SKM-1 treated with dmso at 0.1 percent for 144 hours (cell line): ENCODE results near the gene DGCR8.

Experiments
- DNase-seq: peaks from one replicate; lab custom pipeline; 2025; ENCODE audit not compliant: unreplicated experiment; lab: John Stamatoyannopoulos, UW

The DGCR8 gene

DNA sequence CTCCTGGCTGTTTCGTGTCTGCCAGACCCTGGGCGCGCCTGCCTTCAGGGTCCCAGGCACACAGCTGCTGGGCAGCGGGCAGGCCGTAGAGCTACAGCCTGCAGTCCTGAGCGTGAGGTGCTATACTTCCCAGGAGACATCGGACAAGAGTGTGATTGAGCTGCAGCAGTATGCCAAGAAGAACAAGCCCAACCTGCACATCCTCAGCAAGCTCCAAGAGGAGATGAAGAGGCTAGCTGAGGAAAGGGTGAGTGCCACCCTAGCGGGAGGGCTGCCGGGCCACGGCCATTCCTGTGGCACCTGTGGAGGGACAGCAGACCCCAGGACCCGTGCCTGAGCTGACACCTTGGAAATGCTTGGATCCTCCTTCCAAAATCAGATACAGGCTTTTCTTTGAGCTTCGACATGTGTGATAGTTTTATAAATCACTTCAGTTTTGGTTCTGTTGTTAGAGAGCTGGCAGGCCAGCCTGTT, 28.8 kb downstream of the DGCR8 start:
- DNase-seq = no peak

DNA sequence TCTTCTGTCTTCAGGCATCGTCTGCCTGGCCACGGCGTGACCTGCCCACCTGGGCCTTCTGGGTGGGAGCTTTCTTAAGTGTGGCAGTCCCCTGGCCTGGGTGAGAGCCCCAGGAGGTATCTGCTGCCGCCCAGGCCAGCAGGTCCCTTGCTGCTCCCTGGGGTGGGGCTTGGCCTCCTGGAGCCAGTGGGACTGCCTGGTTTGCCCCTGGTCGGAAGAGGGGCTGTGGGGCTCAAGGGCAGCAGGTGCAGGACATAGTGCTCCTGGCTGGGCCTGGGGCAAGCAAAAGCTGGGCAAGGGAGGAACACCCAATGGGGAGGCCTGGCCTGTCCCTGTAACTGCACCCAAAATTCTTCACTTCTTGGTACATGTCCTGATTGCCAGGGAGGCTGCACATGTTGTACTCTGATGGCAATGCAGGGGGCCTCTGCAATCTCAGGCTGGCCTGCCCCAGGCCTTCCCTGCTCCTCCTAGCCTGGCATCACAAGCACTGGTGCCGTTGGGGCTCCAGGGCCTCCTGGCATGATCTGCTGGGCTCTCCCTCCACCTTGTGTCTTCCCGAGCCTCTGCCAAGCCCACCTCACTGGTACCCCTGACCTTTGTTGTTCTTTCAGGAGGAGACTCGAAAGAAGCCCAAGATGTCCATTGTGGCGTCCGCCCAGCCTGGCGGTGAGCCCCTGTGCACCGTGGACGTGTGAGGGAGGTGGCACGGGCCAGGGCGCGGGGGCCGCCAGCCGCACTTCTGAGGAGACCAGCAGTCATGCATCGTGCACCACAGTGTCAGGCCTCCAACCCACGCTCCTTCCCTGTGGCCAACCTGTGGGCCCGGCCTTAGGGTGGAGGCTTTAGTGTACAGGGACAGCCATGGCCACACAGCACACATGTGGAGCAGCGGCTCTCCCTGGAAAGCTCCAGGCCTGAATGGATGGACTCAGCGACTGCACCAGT, 29.6 kb downstream of the DGCR8 start:
- DNase-seq = no peak

DNA sequence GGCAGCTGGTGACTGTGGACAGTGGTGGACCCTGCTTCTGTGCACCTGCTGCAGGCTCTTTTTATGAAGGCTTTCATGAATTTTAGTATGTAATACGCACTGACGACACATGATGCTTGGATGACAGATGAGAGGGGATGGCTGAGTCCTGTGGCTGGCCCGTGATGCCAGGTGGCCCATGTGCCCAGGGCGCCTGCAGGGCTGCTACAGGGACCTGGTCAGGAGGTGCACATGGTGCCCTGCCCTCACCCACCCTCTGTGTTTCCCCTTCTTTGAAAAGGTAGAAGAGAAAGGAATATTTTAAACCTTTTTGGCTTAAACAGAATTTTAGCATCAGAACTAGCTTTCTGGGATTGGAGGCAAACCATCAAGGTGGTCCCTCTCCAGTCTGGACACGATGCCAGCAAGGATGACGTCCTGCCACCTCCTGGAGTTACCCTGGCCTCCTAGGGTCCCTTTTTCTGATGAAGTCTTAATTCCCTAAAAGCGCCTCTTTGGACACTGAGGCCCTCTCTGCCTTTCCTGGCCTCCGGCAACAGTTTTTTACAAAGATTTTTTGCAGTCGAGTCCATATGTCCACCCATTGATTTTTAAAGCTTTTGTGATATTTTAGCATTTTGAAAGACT, 30.4 kb downstream of the DGCR8 start:
- DNase-seq = no peak

DNA sequence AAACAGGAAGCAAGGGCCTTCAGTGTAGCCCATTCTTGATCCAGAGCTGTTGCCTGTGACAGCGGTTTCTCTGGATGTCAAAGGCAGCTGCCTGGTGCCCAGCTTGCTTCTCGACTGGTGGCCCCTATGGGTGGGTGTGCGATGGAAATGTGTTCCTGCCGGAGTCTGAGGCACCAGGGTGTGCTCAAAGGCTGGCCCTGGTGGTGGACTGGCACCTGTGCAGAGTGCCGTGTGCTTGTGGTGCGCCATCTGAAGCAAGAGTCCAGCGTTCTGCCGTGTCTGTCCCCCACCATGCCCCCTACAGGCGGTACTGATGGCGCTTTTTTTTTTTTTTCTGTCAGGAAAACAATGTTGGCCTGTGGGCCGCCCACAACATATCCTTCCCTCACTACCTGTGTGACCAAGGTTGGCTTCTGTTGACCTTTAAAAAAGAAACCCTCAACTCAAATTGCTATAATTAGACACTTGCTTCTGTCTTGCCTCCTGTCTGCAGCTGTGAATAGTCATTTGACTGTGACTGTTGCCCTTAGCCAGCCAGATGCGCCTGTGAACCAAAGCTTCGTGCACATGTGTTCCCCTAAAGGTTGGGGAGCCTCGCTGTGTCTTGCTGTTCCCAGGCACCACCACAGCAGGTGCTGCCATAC, 31.1 kb downstream of the DGCR8 start:
- DNase-seq = peak; percentile 12

DNA sequence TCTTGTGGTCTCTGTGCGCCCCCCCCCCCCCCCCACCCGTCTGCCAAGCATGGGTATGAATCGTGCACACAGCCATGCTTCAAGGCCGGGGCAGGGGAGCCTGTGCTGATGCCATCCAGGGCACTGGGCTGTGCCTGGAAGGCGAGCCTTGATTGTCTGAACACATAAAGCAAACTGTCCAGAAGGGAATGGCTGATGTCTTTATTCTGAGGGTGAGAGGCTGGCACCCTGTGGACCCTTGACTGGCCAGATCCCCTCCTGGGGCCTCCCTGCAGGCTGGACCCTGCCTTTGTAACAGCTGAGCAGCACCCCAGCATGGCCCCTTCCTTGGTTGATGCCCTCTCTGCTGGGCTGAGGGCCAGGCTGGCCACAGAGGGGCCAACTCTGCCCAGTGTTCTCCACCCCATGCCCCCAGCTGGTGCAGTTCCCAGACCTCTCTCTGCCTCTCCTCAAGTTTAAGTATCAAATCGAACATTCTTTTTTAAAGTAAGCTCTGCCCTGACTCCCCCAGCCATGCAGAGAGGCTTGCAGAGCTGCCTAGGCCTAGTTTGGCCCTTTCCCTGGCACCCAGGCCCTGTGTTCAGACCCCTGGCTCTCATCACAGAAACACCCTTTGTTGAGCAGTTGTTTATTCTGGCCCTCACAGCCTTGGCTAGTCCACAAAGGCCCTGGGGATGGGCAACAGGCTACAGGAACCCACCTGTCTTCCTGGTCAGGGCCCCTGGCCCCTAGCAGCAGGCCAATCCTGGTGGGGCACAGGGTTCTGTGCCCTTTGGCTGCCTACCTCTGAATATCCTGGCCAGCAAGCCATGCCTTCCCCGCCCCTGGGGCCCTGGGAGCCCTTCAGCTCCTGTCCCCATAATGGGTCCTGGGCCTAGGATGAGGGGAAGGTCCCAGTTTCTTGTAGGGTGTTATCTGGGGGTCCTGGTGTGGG, 31.9 kb downstream of the DGCR8 start:
- no peak for DNase-seq

DNA sequence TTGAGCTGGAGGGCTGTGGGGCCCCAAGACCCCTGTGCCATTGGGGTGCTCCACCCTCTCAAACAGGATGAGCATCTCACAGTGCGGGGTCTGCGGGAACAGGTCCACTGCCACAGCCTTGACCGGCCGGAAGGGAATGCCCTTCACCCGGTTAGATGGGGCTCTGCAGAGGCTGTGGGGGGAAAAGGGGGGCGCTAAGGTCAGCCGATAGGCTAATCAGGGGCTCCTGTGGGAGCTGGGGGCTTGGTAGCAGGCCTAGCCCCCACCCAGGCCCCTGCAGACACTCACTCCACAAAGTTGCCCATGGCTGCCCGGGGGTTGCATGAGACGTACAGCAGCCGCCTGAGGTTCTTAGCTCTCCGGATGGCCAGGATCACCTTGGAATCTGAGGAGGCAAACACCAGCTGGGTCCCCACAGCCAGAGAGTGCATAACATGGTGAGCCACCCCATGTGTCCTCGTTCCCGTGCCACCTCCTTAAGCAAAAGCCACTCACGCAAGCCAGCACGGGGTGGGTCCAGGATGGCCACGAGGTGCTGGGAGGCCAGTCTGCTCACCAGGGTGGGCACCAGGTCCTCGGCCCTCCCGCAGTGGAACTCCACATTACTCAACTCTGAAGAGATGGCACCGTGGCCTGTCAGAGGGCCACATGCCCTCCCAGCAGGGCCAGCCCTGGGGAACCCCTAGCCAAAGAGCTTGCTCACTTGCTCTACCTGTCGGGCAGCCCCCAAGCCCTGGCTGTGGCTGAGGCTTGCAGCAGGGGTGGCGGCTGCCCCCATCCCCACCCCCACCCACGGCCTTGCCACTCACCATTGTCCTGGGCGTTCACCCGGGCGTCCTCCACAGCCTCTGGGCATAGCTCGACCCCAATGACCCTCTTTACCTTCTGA, 32.8 kb downstream of the DGCR8 start:
- no peak for DNase-seq

DNA sequence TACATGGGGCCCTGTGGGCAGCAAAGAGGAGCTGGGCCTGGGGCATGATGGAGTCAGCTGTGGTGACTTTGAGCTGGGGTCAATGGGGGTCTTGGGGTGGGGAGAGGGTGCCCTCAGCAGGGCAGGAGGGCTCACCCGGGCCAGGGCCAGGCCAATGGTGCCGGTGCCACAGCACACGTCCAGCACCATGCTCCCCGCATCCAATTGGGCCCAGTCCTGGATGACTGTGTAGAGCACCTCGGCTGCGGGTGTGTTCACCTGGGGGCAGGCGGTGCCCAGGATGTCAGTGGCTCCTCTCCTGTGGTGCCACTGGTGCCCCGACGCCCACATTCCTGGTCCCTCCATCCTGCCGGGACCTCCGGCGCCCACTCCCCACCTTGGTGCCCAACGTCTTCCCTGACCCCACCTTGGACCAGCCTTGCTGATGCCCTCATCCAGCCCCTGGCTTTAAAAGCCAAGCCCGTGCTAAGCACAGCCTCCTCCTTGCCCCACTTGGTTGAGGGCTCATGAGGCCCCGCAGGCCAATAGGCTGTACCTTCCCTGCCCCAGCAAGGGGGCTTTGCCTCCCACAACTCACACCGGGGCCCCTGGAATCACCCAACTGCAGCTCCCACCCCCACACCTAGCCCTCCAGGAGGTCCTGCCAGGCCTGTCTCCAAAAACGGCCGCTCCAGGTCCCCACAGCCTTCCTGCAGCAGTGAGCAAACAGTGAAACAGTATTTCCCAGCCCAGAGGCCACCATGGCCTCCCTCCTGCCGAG, 33.7 kb downstream of the DGCR8 start:
- DNase-seq = no peak

DNA sequence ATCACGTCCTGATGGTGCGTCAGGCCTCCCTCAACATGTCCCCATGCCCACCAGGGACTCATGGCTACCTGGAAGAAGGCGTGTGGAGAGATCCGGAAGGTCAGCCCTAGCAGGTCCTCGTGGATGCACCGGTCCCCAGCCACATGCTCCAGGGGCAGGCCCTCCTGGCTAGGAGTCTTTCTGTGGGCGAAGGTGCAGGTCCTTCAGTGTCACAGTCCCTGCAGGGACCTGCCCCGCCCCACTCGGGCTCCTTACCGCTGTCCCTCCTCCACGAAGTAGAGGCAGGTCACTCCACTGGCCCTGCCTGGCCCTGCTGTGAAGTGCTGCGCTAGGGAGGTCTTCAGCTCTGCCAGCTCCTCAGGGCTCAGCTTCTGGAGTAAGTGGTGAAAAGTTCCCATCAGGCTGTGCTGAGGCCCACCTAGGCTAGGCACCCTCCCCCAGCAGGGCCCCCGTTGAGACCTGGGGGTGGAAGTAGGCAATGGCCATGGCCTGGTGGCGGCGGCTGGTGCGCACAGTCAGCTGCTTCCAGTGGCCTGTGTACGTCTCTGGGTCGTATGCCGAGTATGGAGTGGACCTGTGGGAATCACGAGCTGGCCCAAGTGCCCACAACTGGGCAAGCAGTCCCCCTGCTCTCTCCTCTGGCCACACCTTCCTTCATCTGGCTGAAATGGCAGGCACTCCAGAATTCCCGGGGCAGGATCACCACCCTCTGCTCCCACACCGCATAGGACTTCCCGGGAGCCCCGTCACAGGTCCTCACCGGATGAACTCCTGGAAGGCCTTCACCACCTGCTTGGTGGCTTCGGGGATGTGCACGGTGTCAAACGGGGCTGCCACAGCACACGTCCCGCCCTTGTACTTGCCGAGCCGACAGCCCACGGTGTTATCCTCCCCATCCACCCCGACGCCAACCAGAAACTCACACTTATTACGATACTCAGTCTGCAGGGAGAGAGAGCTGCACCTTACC, 34.8 kb downstream of the DGCR8 start:
- no peak for DNase-seq

DNA sequence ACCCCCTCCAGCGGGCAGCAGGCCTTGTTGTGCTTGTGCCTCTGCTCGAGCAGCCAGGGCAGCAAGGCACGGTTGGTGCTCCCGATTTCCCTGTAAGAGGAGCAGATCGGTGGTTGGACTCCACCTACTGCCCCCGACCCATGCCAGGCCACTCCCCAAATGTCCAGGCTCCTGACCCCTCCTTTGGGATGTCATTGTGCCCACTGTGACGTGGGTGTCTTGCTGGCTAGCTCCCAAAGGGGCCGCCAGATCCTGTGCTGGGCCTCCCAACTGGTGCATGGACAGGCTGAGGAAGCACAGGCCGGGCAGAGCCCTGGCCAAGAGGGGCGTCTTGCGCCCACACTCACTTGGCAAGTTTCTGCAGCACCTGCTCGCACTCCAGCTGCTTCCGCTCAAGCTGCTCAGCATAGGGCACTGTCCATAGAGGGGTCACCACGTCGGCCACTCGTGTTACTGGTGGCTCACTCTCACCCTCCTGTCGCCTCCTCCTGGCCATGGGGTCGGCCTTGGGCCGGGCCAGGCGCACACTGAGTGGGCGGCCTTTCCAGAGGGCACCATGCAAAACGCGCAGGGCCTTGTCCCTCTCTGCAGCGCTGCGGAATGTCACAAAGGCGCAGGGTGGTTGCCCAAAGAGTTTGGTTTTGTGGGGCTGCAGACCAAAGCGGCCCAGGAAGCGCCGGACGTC, 35.8 kb downstream of the DGCR8 start, which contains the start of gene RANBP1:
Gene RANBP1, plus strand, starts transcription at position 414 of the 685 bp plus-strand sequence. Its CDS starts 81 bp downstream, at position 495.
- no peak for DNase-seq

DNA sequence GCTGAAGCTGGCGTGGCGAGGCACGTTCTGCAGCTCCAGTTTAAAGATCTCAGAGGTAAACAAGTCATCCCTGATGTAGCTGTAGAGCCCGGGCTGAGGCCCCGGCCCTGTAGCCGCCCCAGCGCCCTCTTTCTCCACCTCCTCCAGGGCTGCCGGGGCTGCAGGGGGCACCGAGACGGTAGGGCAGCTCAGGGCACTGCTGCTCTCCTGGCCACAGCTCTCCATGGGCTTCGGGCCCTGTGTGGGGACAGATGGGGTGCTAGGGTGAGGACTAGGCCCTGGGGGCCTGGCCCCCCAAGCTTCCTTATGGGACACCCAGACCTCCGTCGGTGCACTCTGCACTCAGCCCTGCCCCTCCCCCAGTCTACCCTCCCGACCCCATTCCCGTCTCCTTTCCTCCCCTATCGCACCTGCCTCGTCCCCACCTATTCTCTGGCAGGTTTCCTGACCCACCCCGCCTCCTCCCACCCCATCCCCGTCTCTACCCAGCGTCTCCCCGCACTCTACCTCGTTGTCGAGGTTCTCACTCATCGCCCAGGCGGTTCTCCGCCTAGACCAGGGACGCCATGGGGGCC, 36.4 kb downstream of the DGCR8 start:
- DNase-seq = no peak

DNA sequence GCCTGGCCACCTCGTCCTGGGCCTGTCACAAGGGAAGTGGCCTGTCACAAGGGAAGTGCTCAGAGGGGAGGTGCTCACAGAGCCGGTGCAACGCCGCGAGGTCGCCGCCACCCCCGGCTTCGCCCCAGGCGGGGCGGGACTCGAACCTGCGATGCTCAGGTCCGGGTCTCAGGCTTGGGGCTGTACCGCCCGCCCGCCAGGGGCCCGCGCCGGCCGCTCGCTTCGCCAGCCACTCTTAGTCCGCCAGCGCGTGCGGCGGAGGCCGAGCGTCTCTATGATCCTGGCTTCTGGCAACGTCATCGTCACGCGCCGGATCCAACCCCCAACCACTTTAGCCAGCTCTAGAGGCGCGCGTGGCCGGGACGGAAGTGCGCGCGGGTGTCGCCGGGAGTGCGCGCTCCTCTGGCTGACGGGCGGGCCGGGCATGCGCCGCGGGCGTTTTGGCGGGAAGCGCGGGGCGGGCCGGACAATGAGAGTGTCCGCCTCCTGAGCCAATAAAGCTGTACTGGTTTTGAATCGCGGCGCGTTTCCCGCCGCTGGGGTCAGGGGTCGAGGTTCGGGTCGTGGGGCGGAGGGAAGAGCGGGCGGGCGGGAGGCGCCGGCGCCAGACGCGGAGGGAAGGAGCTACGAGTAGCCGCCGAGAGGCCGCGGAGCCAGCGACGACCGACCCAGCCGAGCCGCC, 37.1 kb downstream of the DGCR8 start, which contains the start of gene TRMT2A:
Gene TRMT2A, minus strand, starts transcription at position 276 of the 682 bp plus-strand sequence. CDS start 320 bp downstream, outside the sequence.
- peak; percentile 94 for DNase-seq

DNA sequence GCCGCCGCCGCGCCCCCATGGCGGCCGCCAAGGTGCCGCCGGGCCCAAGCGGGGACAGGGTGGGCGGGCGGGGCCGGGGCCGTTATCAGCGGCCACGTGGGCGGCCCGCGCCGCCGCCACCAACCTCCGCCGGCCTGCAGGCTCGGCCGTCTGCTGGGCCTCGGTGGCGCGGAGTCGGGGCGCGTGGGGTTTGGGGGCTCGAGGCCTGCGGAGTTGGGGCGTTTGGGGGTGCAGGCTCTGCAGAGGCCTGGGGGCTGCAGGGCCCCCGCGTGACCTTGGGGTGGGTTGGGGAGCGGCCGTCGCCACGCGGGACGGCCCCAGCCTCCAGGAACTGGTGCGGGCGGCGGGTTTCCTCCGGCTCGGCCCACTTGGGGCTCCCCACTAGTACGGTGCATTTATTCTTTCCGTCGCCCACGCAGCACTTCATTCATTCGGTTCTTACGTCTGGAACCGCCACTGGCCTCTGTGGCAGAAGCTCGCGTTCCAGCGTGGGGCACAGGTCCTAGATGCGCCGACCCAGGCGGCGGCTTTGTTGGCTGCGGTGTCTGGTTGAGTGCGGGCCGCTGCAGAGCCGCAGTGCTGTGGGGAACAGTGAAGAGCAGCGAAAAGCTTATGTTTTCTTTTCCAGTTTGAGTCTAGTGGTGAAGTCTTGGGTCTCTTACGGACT, 37.7 kb downstream of the DGCR8 start:
- no peak for DNase-seq

DNA sequence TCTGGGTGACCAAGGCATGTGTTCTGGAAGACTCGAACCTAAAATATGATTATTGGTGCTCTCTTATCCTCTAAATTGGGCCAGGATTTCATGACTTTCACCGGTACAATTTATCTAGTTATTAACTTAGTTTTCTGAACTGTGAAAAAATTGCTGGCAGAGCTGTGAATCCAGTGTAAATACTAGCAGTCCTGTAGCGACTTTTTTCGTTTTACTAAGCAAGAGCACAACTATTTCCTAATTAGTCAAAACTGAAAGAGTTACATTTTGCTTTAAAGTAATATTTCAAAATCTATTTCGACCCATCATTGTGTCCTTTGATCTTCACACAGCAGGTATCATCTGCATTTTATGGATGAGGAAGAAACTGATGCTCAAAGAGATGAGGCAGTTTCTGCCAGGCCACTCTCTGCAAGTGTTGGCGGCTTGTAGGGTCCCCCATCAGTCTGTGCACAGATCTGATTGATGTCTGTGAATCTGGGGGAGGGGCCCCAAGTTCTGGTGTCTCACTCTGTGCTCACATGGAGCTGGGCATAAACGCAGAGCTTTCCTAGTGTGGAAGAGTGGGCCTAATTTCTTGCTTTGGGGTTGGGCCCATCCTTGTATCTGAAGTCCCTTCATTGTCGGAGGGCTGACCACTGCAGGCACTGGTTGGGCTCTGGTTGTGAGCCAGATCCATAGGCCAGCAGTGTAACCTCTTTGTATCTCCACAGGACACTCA, 38.4 kb downstream of the DGCR8 start:
- DNase-seq = no peak

DNA sequence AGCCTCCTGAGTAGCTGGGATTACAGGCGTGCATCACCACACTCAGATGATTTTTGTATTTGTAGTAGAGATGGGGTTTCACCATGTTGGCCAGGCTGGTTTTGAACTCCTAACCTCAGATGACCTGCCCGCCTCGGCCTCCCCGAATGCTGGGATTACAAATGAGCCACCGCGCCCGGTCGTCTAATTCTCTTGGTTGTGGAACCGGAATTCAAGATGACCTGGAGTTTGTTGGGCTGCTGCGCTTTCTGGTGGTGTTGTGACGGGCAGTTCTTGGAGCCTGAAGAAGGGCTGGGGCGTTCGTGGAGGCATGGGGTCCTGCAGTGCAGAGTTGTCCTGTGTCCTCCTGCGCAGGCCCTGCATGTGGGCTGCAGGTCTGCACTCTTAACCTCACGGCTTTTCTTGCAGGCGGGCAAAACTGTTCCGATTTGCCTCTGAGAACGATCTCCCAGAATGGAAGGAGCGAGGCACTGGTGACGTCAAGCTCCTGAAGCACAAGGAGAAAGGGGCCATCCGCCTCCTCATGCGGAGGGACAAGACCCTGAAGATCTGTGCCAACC, 41.9 kb downstream of the DGCR8 start:
- no peak for DNase-seq
